Activated T-cell treated with anti-CD3 and anti-CD28 coated beads, Interleukin-2, amount 50 U/mL, for 72 hours (primary cell): ENCODE results near the gene GOSR2. TPM values are rescaled to one million over a fixed set of nuclear protein-coding genes. Genes with fewer than 3 reads are reported as not detected.

Experiments
- ATAC-seq, 2 donors: fragments of 150-1000 bp; cut with Tn5 transposase; replicated peaks in 1 of 2; 2 replicates each; pipeline ENCODE4 v1.10.0; 2021; ENCODE audit warnings: moderate library complexity in 2 of 2, mild to moderate bottlenecking in 1 of 2
- DNase-seq, 2 donors: peaks; one replicate each; pipeline ENCODE4 v3.0.0; 2021 to 2022; ENCODE audit warnings: mixed read lengths in 1 of 2
- H3K27ac Mint-ChIP-seq: one replicate; pipeline ENCODE4 v1.8.0; 2022; ENCODE audit warnings: mild to moderate bottlenecking, moderate library complexity, mixed read lengths
- H3K27me3 Mint-ChIP-seq: one replicate; pipeline ENCODE4 v1.8.0; 2022; ENCODE audit warnings: low read depth, mixed read lengths
- H3K36me3 Mint-ChIP-seq, 2 donors: one replicate each; pipeline ENCODE4 v1.8.0; 2022; ENCODE audit warnings: mixed read lengths in 2 of 2, mild to moderate bottlenecking in 1 of 2; ENCODE audit not compliant: insufficient read depth in 2 of 2
- H3K4me1 Mint-ChIP-seq: one replicate; pipeline ENCODE4 v1.8.0; 2022; ENCODE audit warnings: low read depth, mixed read lengths
- H3K4me3 Mint-ChIP-seq, 2 donors: one replicate each; pipeline ENCODE4 v1.8.0; 2022; ENCODE audit warnings: mild to moderate bottlenecking in 2 of 2, mixed read lengths in 2 of 2, moderate library complexity in 2 of 2
- H3K9me3 Mint-ChIP-seq, 2 donors: one replicate each; pipeline ENCODE4 v1.8.0; 2022; ENCODE audit warnings: mixed read lengths in 2 of 2
- total RNA-seq, 2 donors: library from RNA; stranded (reverse); gene quantifications; one replicate each; pipeline ENCODE4 v1.2.3, GENCODE V29; 2022

The GOSR2 gene
- total RNA-seq, 2 donors from 2014 or later: 41.3 to 45.9 TPM

DNA sequence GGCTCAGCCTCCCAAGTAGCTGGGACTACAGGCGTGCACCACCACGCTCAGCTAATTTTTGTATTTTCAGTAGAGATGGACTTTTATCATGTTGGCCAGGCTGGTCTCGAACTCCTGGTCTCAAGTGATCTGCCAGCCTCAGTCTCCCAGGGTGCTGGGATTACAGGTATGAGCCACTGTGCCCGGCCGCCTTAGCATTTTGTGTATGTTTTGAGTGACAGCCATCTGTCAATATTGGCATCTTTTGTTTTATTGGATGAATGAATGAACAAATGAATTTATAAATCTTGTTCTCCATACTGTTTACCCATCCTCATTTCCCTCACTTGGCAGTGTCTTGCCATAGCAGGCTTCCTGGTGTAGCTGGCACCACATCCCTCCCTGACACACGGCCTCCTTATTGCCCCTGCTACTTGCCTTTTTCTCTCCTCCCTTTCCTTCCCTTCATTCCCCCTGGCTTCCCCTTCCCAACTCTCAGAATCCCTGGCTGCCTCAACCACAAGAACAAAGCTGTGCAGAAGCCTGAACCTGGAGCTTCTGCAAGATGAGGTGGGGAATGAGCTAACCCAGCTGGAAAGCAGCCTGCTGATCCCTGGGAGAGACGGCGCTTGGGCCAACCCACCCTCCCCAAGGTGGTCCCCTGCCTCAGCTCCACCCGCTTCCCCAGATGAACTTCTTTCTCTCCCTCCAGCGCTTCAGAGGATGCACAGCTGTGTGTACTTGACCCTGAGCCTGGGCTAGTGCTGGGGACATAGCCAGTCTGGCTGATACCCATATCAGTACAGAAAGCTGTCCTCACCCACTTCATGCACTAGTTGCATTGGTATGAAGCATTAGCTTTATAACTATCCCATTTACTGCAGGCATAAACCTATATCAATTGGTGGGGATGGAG is 37.3 kb upstream of the GOSR2 start:
- Mint-ChIP-seq H3K4me3 (no peak overlapping the region), H3K27ac (no peak overlapping the region), H3K4me1 (no peaks in the 10 kb centered on the region), H3K36me3 (no peaks in the 10 kb centered on the region), H3K9me3 (no peaks in the 10 kb centered on the region), H3K27me3 (peaks cover 10% of the 10 kb centered on the region)
- ATAC-seq: no peak
- DNase-seq: no peak

DNA sequence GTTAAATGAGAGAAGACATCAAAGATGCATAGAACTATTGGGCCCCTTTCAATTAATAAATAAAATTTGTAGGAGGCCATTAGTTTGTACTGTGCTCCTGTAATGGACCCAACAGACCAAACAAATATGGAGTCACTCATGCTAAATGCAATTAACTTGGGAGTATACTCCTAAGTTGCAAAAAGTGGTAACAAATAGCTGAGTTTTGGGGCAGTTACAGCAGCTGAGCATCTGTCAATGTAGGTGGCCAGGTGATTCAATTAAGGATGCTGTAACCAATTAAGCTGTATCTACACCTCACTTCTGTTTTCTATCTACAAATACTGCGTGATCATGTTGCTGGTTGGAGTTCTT is 36.7 kb upstream of the GOSR2 start:
- ATAC-seq (no peak), DNase-seq (no peak)
- no peaks in the 10 kb centered on the region for H3K4me1 Mint-ChIP-seq
- H3K4me3 Mint-ChIP-seq: no peak overlapping the region
- H3K27ac Mint-ChIP-seq: no peak overlapping the region
- H3K27me3 Mint-ChIP-seq: peaks cover 12% of the 10 kb centered on the region
- no peaks in the 10 kb centered on the region for H3K36me3 Mint-ChIP-seq
- H3K9me3 Mint-ChIP-seq: no peaks in the 10 kb centered on the region

DNA sequence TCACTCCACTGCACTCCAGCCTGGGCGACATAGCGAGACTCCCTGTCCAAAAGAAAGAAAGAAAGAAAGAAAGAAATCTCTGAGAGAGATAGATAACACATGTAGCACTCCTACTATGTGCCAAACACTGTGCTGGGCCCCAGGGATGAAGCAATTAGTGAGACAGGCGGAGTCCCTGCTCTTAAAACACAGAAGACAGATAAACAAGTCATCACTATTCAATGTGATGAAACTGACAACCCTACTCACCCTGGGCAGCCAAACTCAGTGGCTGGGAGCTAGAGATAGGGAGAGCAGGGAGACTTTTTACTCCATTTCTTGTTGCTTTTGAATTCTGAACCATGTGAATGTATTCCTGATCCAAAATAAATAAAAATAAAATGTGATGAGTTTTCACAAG is 35.2 kb upstream of the GOSR2 start:
- peaks cover 20% of the 10 kb centered on the region for H3K27me3 Mint-ChIP-seq
- no peaks in the 10 kb centered on the region for H3K4me1 Mint-ChIP-seq
- no peak for DNase-seq
- H3K27ac Mint-ChIP-seq: no peak overlapping the region
- no peaks in the 10 kb centered on the region for H3K36me3 Mint-ChIP-seq
- H3K9me3 Mint-ChIP-seq: no peaks in the 10 kb centered on the region
- no peak for ATAC-seq
- H3K4me3 Mint-ChIP-seq: no peak overlapping the region

DNA sequence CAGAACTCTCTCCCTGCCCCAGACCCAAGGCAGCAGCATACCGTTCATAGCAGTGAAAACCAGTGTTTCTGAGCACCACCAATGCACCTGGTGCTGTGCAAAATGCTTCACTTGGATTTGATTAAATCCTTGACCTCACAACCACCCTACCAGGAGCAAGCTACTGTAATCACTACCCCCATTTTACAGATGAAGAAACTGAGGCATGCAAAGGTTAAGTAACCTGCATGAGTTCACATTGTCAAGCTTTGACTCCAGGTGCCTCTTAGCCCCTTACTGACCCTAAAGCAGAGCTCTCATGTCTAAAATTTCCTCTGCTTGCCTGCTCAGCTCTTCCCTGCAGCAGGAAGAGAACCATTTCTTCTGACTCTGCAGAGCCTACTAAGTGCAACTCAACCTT is 34.2 kb upstream of the GOSR2 start:
- ATAC-seq (no peak), DNase-seq (no peak)
- no peak overlapping the region for H3K4me3 Mint-ChIP-seq
- H3K36me3 Mint-ChIP-seq: no peaks in the 10 kb centered on the region
- H3K27ac Mint-ChIP-seq: no peak overlapping the region
- peaks cover 28% of the 10 kb centered on the region for H3K27me3 Mint-ChIP-seq
- H3K9me3 Mint-ChIP-seq: no peaks in the 10 kb centered on the region
- H3K4me1 Mint-ChIP-seq: no peaks in the 10 kb centered on the region

DNA sequence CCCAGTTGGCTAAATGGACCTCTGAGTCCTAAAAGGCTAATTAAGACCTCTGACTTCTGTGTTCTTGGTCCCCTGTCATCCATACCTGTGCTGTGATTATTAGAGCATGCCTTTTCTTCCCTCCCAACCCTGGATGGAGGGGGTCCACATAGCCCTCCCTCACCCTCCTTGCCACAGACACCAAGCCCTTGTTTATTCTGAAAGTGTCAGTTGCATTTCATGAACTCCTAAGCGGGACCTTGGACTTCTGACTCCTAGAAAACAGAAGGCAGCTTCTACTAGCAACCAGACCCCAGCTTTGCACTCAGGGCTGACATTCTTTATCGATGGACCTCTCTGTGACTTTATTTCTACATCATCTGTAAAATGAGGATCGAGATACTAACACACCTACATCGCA is 33.4 kb upstream of the GOSR2 start:
- Mint-ChIP-seq H3K9me3 (no peaks in the 10 kb centered on the region), H3K27ac (no peak overlapping the region), H3K27me3 (peaks cover 28% of the 10 kb centered on the region), H3K36me3 (no peaks in the 10 kb centered on the region), H3K4me1 (no peaks in the 10 kb centered on the region), H3K4me3 (no peak overlapping the region)
- no peak for DNase-seq
- ATAC-seq: no peak

DNA sequence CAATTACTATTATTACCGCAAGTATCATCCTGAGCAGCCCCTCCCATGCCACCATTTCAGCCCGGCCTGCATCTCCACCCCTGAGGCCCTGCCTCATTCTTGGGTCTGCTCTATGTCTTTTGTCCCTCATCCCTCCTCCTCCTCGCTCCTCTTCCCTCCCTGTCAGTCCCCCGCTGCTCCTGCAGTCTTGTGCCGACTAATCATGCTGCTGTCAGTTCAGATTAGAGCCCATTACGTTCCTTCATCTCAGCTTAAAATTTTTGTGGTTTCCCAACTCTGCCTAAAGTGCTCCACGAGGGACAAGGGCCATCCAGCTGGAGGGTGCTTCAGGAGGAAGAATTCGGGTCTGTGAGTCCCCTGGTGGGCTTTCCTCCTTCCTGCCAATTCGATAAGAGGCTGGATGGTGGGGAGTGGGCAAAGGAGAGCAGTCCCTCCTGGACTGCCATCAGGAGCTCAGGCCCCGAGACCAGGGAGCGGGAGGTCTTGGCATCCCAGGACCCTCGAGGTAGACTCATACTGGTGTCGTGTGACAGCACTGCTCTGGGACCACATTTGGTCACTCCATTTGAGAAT is 32.9 kb upstream of the GOSR2 start:
- H3K4me1 Mint-ChIP-seq: no peaks in the 10 kb centered on the region
- no peaks in the 10 kb centered on the region for H3K36me3 Mint-ChIP-seq
- H3K9me3 Mint-ChIP-seq: no peaks in the 10 kb centered on the region
- H3K27me3 Mint-ChIP-seq: peaks cover 28% of the 10 kb centered on the region
- ATAC-seq (no peak), DNase-seq (no peak)
- no peak overlapping the region for H3K4me3 Mint-ChIP-seq
- no peak overlapping the region for H3K27ac Mint-ChIP-seq

DNA sequence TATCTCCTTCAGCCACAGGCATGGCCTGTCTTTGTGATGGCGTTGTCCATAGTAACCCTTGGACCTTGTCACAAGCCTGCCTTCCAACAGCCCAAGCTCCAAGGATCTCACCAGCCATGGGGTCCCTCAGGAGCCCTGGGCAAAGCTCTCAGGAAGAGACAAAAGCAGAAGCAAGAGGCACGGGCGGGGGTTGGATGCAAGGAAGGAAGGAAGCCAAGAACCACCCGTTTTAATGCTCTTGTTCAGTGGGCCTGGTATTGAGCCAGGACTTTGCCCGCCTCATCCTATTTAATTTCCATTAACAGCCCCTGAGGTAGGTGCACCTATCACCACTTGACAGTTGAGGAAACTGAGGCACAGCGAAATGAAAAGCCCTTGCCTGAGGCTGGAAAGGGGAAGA is 32.3 kb upstream of the GOSR2 start:
- ATAC-seq (no peak), DNase-seq (no peak)
- Mint-ChIP-seq H3K4me1 (no peaks in the 10 kb centered on the region), H3K36me3 (no peaks in the 10 kb centered on the region), H3K4me3 (no peak overlapping the region), H3K9me3 (no peaks in the 10 kb centered on the region), H3K27ac (no peak overlapping the region), H3K27me3 (peaks cover 28% of the 10 kb centered on the region)

DNA sequence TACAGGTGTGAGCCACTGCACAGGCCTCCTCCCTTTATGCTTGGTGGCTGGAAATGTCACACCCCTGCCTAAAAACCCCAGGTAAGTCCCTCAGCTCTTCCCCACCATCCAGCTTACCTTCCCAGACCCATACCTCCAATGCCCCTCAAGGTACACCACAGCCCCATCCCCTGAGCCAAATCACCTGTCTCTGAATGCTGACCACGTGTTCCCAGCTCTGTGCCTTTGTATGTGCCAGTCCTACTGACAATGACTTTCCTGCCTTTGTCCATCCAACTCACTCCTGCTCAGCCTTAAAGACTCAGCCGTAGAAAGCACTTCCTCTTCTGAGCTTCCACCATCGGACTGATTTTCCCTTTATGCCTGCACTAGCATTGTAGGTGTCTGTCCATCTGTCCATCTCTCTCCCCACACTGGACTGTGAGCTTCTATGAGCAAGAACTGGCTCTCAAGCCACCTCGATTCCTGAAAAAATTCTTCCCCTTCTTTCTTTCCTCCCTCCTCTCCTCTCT is 30.7 kb upstream of the GOSR2 start:
- Mint-ChIP-seq H3K9me3 (no peaks in the 10 kb centered on the region), H3K27me3 (peaks cover 28% of the 10 kb centered on the region), H3K36me3 (no peaks in the 10 kb centered on the region), H3K27ac (no peak overlapping the region), H3K4me1 (no peaks in the 10 kb centered on the region), H3K4me3 (no peak overlapping the region)
- no peak for ATAC-seq
- no peak for DNase-seq

DNA sequence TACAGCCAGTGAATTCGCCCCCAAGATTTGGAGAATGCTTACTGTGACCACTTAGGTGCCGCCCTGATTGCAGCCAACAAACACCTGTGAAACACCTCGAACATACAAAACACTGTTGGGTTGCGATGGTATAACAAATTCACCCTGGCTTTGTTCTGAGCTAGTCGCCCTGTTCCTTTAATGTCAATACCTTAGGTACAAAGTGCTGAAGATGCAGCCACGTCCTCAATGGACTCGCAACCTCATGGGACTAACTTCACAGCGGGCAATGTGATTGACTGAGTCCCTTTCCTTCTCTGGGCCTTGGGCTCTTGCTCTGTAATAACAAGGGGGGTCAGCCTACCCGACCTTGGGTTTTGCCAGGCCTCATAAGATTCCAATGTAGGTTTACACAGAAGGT is 28.9 kb upstream of the GOSR2 start:
- Mint-ChIP-seq H3K9me3 (no peaks in the 10 kb centered on the region), H3K4me1 (no peaks in the 10 kb centered on the region), H3K27ac (no peak overlapping the region), H3K27me3 (peaks cover 28% of the 10 kb centered on the region), H3K4me3 (no peak overlapping the region), H3K36me3 (no peaks in the 10 kb centered on the region)
- ATAC-seq: no peak
- no peak for DNase-seq

DNA sequence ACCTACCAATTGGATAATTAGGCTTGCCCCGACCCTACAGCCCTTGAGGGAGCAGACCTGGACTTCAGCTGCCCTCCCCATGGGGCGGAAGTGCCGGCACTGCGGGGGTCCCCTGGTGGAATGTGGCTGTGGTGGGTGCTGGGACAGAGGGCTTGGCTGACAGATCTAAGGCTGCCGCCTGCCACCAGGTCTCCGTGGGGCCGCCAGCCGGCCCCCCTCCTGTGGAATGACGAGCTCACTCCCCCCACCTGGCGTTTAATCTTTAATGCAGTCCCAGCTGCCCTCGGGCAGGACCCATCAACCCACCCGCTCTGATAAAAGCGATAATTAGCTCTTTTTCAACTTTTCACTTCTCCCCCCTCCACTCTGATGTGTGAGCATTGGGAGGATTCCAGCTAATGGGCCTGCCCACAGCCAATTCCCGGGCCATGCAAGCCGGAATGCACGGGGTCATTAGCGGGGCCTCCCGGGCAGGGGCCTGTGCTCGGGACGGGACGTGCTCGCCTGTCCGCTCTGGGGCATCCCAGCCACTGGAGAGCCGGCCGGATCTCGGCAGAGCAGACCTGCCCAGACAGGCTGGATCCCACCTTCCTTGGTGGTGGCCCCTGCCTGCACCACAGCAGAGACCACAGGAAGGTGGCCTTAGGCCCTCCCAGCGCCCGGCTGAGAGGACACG is 28.3 kb upstream of the GOSR2 start:
- no peaks in the 10 kb centered on the region for H3K4me1 Mint-ChIP-seq
- no peak overlapping the region for H3K27ac Mint-ChIP-seq
- no peak overlapping the region for H3K4me3 Mint-ChIP-seq
- DNase-seq (no peak), ATAC-seq (no peak)
- no peaks in the 10 kb centered on the region for H3K9me3 Mint-ChIP-seq
- H3K36me3 Mint-ChIP-seq: no peaks in the 10 kb centered on the region
- H3K27me3 Mint-ChIP-seq: peaks cover 28% of the 10 kb centered on the region

DNA sequence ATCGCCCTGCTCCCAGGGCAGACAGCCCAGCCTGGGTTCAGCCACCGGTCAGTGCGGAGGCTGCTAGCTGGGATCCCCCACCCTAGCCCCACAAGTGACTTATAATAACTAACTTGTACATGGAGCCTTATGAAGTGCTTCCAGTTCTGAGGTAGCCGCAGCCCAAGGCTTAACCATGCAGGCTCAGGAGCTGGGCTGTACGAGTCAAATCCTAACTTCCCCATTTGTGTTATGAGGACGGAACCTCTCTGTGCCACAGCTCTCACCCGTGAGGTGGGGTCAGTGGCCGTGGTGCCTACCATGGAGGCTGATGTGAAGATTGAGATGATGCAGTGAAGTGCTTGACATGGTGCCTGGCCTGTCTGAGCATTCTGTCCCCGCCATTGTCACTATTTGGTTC is 27.8 kb upstream of the GOSR2 start:
- Mint-ChIP-seq H3K27me3 (peaks cover 23% of the 10 kb centered on the region), H3K9me3 (no peaks in the 10 kb centered on the region), H3K4me1 (no peaks in the 10 kb centered on the region), H3K4me3 (no peak overlapping the region), H3K36me3 (no peaks in the 10 kb centered on the region), H3K27ac (no peak overlapping the region)
- DNase-seq: no peak
- ATAC-seq: no peak

DNA sequence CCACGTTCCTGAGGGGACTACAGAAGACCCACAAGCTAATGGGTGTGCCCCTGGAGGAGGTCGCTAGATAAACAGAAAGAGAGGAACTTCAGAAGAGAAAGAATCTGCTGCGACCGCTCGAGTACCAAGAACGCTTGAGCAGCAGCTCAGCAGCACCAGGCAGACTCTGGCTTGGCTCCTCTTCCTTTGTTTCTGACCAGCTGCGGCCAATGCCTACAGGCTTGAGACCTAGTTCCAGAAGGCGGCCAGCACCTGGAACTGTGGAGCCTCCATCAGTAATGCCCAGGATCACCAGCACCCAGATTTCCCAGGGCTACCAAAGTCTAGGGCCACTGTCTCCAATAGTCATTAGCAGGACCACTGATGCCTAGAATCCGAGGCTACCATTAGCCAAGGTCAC is 26.0 kb upstream of the GOSR2 start:
- ATAC-seq (no peak), DNase-seq (no peak)
- Mint-ChIP-seq H3K4me1 (no peaks in the 10 kb centered on the region), H3K4me3 (no peak overlapping the region), H3K36me3 (no peaks in the 10 kb centered on the region), H3K27me3 (peaks cover 16% of the 10 kb centered on the region), H3K9me3 (no peaks in the 10 kb centered on the region), H3K27ac (no peak overlapping the region)

DNA sequence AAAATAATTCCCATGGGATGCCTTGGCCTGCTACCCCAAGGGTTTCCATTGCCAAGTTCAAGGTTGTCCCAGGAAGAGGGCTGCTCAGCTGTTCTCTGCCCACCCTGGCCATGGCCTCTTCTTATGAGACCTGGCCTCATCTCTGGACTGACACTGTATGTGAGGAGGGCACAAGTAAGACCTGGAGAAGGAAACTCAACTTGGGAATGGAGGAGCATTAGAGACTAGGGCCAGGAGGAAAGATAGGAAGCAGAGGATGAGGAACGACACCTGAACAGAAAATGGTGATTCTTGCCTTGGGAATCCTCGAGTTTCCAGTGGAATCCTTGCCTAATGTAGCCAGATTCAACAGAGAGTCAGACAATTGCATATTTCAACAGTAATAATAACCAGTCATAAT is 24.6 kb upstream of the GOSR2 start:
- Mint-ChIP-seq H3K9me3 (no peaks in the 10 kb centered on the region), H3K27ac (no peak overlapping the region), H3K27me3 (peaks cover 2% of the 10 kb centered on the region), H3K4me1 (no peaks in the 10 kb centered on the region), H3K4me3 (no peak overlapping the region), H3K36me3 (no peaks in the 10 kb centered on the region)
- ATAC-seq: no peak
- no peak for DNase-seq
